GM12878 (cell line): ENCODE data around the gene RHBDF2.

Source experiments
- ATF2 ChIP-seq: IDR thresholded peaks from 2 replicates; pipeline ENCODE4 v1.6.1; 2012; ENCODE audit warnings: low read length, inconsistent platforms
- CREB1 ChIP-seq: IDR thresholded peaks from 2 replicates; pipeline ENCODE4 v1.6.1; 2012; ENCODE audit warnings: low read depth, mild to moderate bottlenecking, inconsistent platforms
- CTCF ChIP-seq, 3 experiments: IDR thresholded peaks in 2 of 3; conservative IDR thresholded peaks in 1 of 3; 2 replicates each; pipeline ENCODE4 v1.5.1; 2011; ENCODE audit warnings: low read depth in 3 of 3, low read length in 3 of 3, mild to moderate bottlenecking in 3 of 3, control low read depth in 2 of 3, moderate library complexity in 2 of 3, inconsistent platforms in 1 of 3, mixed read lengths in 1 of 3; ENCODE audit not compliant: control insufficient read depth in 2 of 3, insufficient read depth in 1 of 3; ENCODE audit errors: extremely low read depth in 1 of 3
- KDM1A ChIP-seq: fragments of 200-600 bp; sonication (generic); IDR thresholded peaks from 2 replicates; pipeline ENCODE4 v1.6.1; 2016; ENCODE audit warnings: borderline replicate concordance
- LARP7 ChIP-seq: fragments of 450-650 bp; IDR thresholded peaks from 2 replicates; pipeline ENCODE4 v1.6.1; 2017; ENCODE audit warnings: mild to moderate bottlenecking
- MAX ChIP-seq: IDR thresholded peaks from 2 replicates; pipeline ENCODE4 v1.6.1; 2012; ENCODE audit warnings: low read depth, low read length, improper control_type of control experiment
- POLR2A ChIP-seq: IDR thresholded peaks from 2 replicates; pipeline ENCODE4 v1.6.1; 2011; ENCODE audit warnings: low read depth, mild to moderate bottlenecking, low read length
- SREBF2 ChIP-seq: IDR thresholded peaks from 2 replicates; pipeline ENCODE4 v1.6.1; 2012; ENCODE audit warnings: mild to moderate bottlenecking, low read length
- USF2 ChIP-seq: IDR thresholded peaks from 2 replicates; pipeline ENCODE4 v1.6.1; 2011; ENCODE audit warnings: low read depth, low read length, improper control_type of control experiment, borderline replicate concordance
- ZNF274 ChIP-seq: IDR thresholded peaks from one replicate; pipeline ENCODE4 v1.8.0; 2011; ENCODE audit not compliant: insufficient read length, insufficient read depth

- no peak for TF ChIP-seq CTCF (IDR thresholded peaks at IDR 0.05 in 2 of 3, conservative IDR thresholded peaks at IDR 0.05 in 1 of 3; ENCODE audit: control insufficient read depth in 2 of 3, extremely low read depth in 1 of 3, insufficient read depth in 1 of 3, low read depth in 3 of 3, low read length in 3 of 3)
- TF ChIP-seq POLR2A = no peak
- TF ChIP-seq LARP7 = no peak
- TF ChIP-seq ZNF274 = no peak
- no peak for TF ChIP-seq KDM1A
- no peak for TF ChIP-seq MAX
- TF ChIP-seq USF2 = no peak
- no peak for TF ChIP-seq CREB1
- TF ChIP-seq ATF2 = no peak
- no peak for TF ChIP-seq SREBF2
These were observed 39.3 kb downstream of the RHBDF2 start for GRCh38 chr17:76461765-76462555.
